Panc1 (cell line): ENCODE measurements around the gene MRPL41. TPM values are rescaled to one million over a fixed set of nuclear protein-coding genes. Genes with fewer than 3 reads are reported as not detected.

Experiments used
- ATAC-seq: fragments of 200-7000 bp; cut with Tn5 transposase; 2 replicates; pipeline ENCODE4 v1.9.1; 2020; ENCODE audit warnings: mild to moderate bottlenecking, moderate library complexity
- BruUV-seq: library from RNA; stranded (reverse); fragments of 400-500 nt; replicated peaks from 2 replicates; lab custom pipeline; 2021; lab: Mats Ljungman, UMichigan
- CTCF ChIA-PET: fragments of 300-600 bp; sonication (Branson Sonifier 250); formaldehyde crosslinking; loops from one replicate; lab custom pipeline; 2022; ENCODE audit warnings: antibody characterized with exemption; lab: Charles Lee
- POLR2A ChIA-PET: fragments of 300-600 bp; sonication (Branson Sonifier 250); formaldehyde crosslinking; loops from one replicate; lab custom pipeline; 2022; ENCODE audit warnings: antibody characterized with exemption; lab: Charles Lee
- DNase-seq: peaks from one replicate; pipeline ENCODE4 v3.0.0-alpha.2; 2010; ENCODE audit warnings: low read depth, low spot score
- H3K27ac ChIP-seq: 2 replicates; pipeline ENCODE4 v1.5.1; 2011; ENCODE audit warnings: mild to moderate bottlenecking, low read length, inconsistent platforms
- H3K27me3 ChIP-seq: fragments of 200-500 bp; sonication (Bioruptor generic); 2 replicates; pipeline ENCODE4 v1.6.0; 2014; ENCODE audit warnings: low read length, inconsistent platforms; ENCODE audit not compliant: control insufficient read depth, insufficient read depth
- H3K36me3 ChIP-seq: fragments of 200-500 bp; sonication (Bioruptor generic); 2 replicates; pipeline ENCODE4 v1.5.1; 2014; ENCODE audit warnings: inconsistent platforms, mild to moderate bottlenecking, low read length, moderate library complexity; ENCODE audit not compliant: control insufficient read depth, insufficient read depth
- H3K4me1 ChIP-seq: 2 replicates; pipeline ENCODE4 v1.5.1; 2011; ENCODE audit warnings: inconsistent platforms, mild to moderate bottlenecking, low read length, moderate library complexity; ENCODE audit not compliant: control insufficient read depth, insufficient read depth
- H3K4me3 ChIP-seq, 2 experiments: 2 replicates each; pipeline ENCODE4 v1.5.1; 2011 to 2012; ENCODE audit warnings: low read depth in 2 of 2, low read length in 2 of 2, mild to moderate bottlenecking in 2 of 2, inconsistent platforms in 1 of 2, moderate library complexity in 1 of 2
- H3K9me3 ChIP-seq: fragments of 200-500 bp; sonication (Bioruptor generic); 2 replicates; pipeline ENCODE4 v1.5.1; 2014; ENCODE audit warnings: low read depth, mild to moderate bottlenecking, inconsistent platforms, low read length, moderate library complexity; ENCODE audit not compliant: control insufficient read depth, insufficient read depth
- POLR2AphosphoS5 ChIP-seq: IDR thresholded peaks from 2 replicates; pipeline ENCODE4 v1.6.1; 2012; ENCODE audit warnings: mild to moderate bottlenecking, low read depth, low read length, moderate library complexity
- SIN3A ChIP-seq: IDR thresholded peaks from 2 replicates; pipeline ENCODE4 v1.6.1; 2012; ENCODE audit warnings: low read depth, mild to moderate bottlenecking, low read length, moderate library complexity, borderline replicate concordance; ENCODE audit not compliant: insufficient read depth
- TCF7L2 ChIP-seq: IDR thresholded peaks from 2 replicates; pipeline ENCODE4 v1.6.1; 2011; ENCODE audit warnings: mild to moderate bottlenecking, low read depth, low read length, inconsistent platforms
- in situ Hi-C: cut with HindIII; loops from 2 replicates; pipeline ENCODE4 v1.10.0; 2016; ENCODE audit warnings: low sequenced_read_pairs, low pct_unique_long_range_greater_than_20kb
- intact Hi-C: fragments of 100-400 bp; cut with micrococcal nuclease; formaldehyde crosslinking; loops from one replicate; pipeline ENCODE4 v1.10.0; 2022; ENCODE audit not compliant: unreplicated experiment
- total RNA-seq: library from RNA; stranded (reverse); gene quantifications from one replicate; pipeline ENCODE4 v1.2.1, GENCODE V29; 2021; ENCODE audit not compliant: unreplicated experiment
- TF ChIP-seq, protein P1 (sequence below): fragments of 450-650 bp; IDR thresholded peaks from 2 replicates; pipeline ENCODE4 v1.5.1; 2017; ENCODE audit warnings: mild to moderate bottlenecking
- TF ChIP-seq, protein P2 (sequence below), 2 experiments: IDR thresholded peaks; 2 replicates each; pipeline ENCODE4 v1.6.1; 2011 to 2012; ENCODE audit warnings: low read depth in 2 of 2, control low read depth in 1 of 2, low read length in 1 of 2, mild to moderate bottlenecking in 1 of 2, moderate library complexity in 1 of 2; ENCODE audit not compliant: insufficient read depth in 1 of 2

MRPL41 gene
- total RNA-seq, 1 experiment from 2014 or later, result 86.4 TPM

DNA sequence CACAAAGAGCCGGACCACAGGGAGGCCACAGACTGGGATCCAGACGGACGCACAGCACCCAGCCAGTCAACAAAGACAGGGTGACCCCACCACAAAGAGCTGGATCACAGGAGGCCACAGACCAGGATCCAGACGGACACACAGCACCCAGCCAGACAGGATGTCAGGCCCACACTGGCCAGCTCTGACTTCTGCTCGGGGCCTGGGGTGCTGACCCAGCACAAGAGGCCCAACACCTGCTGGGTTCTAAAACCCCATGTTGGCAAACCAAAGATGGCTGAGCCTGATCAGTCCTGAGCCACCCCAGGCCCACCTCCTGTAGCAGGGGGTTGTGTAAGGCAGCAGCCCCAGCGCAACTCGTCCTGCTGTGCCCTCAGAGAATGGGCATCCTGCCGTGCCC is 32.3 kb downstream of the MRPL41 start:
- ChIA-PET CTCF (no interaction called here), POLR2A (interaction anchor here (0.6 kb wide), 1 partner anchor 35 kb away, joined by 7 read pairs; the partner anchor contains the start of gene EHMT1)
- TF ChIP-seq, protein P1, sequence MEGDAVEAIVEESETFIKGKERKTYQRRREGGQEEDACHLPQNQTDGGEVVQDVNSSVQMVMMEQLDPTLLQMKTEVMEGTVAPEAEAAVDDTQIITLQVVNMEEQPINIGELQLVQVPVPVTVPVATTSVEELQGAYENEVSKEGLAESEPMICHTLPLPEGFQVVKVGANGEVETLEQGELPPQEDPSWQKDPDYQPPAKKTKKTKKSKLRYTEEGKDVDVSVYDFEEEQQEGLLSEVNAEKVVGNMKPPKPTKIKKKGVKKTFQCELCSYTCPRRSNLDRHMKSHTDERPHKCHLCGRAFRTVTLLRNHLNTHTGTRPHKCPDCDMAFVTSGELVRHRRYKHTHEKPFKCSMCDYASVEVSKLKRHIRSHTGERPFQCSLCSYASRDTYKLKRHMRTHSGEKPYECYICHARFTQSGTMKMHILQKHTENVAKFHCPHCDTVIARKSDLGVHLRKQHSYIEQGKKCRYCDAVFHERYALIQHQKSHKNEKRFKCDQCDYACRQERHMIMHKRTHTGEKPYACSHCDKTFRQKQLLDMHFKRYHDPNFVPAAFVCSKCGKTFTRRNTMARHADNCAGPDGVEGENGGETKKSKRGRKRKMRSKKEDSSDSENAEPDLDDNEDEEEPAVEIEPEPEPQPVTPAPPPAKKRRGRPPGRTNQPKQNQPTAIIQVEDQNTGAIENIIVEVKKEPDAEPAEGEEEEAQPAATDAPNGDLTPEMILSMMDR, result no peak
- TF ChIP-seq TCF7L2, result no peak

DNA sequence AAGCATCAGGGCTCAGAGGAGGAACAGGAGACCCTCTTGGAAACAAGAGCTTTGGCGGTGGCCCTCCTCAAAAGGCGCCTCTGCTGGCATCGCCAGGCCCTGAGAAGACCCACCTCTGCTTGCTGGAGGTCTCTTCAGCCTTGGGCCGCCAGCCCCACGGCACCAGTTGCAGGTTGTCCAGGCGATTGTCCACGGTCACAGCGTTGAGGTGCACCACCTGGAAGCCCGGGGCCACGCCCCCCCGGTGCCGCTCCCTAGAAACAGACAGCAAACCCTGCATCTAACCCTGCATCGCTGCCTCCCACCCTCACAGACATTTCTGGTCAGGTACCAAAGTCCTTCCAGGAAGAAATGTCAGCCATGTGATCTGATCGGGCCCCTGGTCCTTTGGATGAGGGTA is 35.2 kb downstream of the MRPL41 start:
- ATAC-seq (no peak), DNase-seq (no peak)
- Histone ChIP-seq H3K27ac (no peak overlapping the region), H3K36me3 (no peaks in the 10 kb centered on the region; the same call in 1 of the 2 replicates), H3K27me3 (no peaks in the 10 kb centered on the region), H3K9me3 (no peaks in the 10 kb centered on the region), H3K4me1 (peaks cover 3% of the 10 kb centered on the region; the same call in 1 of the 2 replicates), H3K4me3 (no peak overlapping the region)
- TF ChIP-seq, protein P2, sequence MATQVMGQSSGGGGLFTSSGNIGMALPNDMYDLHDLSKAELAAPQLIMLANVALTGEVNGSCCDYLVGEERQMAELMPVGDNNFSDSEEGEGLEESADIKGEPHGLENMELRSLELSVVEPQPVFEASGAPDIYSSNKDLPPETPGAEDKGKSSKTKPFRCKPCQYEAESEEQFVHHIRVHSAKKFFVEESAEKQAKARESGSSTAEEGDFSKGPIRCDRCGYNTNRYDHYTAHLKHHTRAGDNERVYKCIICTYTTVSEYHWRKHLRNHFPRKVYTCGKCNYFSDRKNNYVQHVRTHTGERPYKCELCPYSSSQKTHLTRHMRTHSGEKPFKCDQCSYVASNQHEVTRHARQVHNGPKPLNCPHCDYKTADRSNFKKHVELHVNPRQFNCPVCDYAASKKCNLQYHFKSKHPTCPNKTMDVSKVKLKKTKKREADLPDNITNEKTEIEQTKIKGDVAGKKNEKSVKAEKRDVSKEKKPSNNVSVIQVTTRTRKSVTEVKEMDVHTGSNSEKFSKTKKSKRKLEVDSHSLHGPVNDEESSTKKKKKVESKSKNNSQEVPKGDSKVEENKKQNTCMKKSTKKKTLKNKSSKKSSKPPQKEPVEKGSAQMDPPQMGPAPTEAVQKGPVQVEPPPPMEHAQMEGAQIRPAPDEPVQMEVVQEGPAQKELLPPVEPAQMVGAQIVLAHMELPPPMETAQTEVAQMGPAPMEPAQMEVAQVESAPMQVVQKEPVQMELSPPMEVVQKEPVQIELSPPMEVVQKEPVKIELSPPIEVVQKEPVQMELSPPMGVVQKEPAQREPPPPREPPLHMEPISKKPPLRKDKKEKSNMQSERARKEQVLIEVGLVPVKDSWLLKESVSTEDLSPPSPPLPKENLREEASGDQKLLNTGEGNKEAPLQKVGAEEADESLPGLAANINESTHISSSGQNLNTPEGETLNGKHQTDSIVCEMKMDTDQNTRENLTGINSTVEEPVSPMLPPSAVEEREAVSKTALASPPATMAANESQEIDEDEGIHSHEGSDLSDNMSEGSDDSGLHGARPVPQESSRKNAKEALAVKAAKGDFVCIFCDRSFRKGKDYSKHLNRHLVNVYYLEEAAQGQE (IDR thresholded peaks at IDR 0.05; ENCODE audit: insufficient read depth in 1 of 2, low read depth in 2 of 2, low read length in 1 of 2), result no peak
- TF ChIP-seq, protein P1, result no peak
- TF ChIP-seq POLR2AphosphoS5, result no peak
- TF ChIP-seq SIN3A, result no peak
- TF ChIP-seq TCF7L2, result no peak
- in situ Hi-C loops (no loop called here), intact Hi-C loops (no loop called here)
- ChIA-PET CTCF (no interaction called here), POLR2A (no interaction called here)
- no TSS peak for BruUV-seq

More for the DNA sequence above, 32.3 kb downstream of the MRPL41 start:
- in situ Hi-C loops, result no loop called here
- intact Hi-C loops, result no loop called here
- Histone ChIP-seq H3K36me3 (no peaks in the 10 kb centered on the region), H3K9me3 (no peaks in the 10 kb centered on the region), H3K27ac (no peak overlapping the region), H3K4me1 (peaks cover under 1% of the 10 kb centered on the region; the same call in 1 of the 2 replicates), H3K4me3 (no peak overlapping the region), H3K27me3 (no peaks in the 10 kb centered on the region)
- ATAC-seq, result no peak
- DNase-seq, result no peak
- no TSS peak for BruUV-seq
